ENCODE data around the gene PMPCA.

GRCh38 chr9:136464241-136464640 lies 53.8 kb downstream of the PMPCA start:
- TF ChIP-seq CTCF (IDR thresholded peaks at IDR 0.05) (no peak), POLR2A (IDR thresholded peaks at IDR 0.05) (no peak)
